Measurements from ENCODE around the gene SUV39H2.

GRCh38 chr10:14905890-14906289 lies 27.2 kb downstream of the SUV39H2 start:
- TF ChIP-seq POLR2A (IDR thresholded peaks at IDR 0.05) (no peak), EP300 (IDR thresholded peaks at IDR 0.05) (no peak)
- TF ChIP-seq, protein P1, sequence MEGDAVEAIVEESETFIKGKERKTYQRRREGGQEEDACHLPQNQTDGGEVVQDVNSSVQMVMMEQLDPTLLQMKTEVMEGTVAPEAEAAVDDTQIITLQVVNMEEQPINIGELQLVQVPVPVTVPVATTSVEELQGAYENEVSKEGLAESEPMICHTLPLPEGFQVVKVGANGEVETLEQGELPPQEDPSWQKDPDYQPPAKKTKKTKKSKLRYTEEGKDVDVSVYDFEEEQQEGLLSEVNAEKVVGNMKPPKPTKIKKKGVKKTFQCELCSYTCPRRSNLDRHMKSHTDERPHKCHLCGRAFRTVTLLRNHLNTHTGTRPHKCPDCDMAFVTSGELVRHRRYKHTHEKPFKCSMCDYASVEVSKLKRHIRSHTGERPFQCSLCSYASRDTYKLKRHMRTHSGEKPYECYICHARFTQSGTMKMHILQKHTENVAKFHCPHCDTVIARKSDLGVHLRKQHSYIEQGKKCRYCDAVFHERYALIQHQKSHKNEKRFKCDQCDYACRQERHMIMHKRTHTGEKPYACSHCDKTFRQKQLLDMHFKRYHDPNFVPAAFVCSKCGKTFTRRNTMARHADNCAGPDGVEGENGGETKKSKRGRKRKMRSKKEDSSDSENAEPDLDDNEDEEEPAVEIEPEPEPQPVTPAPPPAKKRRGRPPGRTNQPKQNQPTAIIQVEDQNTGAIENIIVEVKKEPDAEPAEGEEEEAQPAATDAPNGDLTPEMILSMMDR (IDR thresholded peaks at IDR 0.05): no peak

All from suprapubic skin (tissue), 3 donors.